Fibroblast of skin of left quadriceps (primary cell): ENCODE results near the gene SLC25A39.
"Not testable (repeated sequence)": the region's sequence is repeated elsewhere in the genome, so short reads cannot be mapped to it uniquely, and the experiment has no call there.

Source experiments
- DNase-seq, 2 experiments: peaks; one replicate each; pipeline ENCODE4 v3.0.0-alpha.2; 2013; ENCODE audit warnings: low read depth in 2 of 2

SLC25A39 gene, protein sequence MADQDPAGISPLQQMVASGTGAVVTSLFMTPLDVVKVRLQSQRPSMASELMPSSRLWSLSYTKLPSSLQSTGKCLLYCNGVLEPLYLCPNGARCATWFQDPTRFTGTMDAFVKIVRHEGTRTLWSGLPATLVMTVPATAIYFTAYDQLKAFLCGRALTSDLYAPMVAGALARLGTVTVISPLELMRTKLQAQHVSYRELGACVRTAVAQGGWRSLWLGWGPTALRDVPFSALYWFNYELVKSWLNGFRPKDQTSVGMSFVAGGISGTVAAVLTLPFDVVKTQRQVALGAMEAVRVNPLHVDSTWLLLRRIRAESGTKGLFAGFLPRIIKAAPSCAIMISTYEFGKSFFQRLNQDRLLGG

DNA sequence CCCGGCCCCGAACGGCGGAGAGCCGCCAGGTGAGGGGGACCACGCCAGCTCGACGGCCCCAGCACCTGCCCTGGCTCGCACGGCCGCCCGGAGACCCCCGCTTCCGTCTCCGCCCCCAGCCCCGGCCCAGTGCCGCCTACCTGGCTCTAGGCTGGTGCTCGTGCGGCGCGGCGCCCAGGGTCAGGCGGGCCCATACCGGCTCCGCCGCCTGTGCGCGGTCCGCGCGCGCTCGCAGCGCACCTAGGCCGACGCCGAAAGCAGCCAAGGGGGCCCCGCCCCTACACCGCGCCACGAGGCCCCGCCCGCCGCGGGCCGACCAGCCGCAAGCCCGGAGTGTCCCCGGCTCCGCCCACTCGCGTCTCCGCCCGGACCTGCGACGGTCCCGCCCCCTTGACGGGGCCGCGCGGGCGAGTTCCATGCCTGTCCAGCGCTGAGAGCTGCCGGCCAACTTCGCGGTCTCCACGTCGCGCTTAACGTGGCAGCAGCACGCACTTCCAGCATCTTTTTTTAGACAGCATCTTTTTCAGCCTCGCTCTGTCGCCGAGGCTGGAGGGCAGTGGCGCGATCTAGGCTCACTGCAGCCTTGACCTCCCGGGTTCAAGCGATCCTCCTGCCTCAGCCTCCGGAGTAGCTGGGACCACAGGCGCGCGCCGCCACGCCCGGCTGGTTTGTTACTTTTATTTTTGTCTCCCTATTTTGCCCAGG, at the start of gene SLC25A39:
Gene SLC25A39 (minus strand): TSS at position 253 of the 705 bp plus-strand sequence. CDS start 1,261 bp downstream, outside the sequence.
- peak; percentile 82 to 86 for DNase-seq

DNA sequence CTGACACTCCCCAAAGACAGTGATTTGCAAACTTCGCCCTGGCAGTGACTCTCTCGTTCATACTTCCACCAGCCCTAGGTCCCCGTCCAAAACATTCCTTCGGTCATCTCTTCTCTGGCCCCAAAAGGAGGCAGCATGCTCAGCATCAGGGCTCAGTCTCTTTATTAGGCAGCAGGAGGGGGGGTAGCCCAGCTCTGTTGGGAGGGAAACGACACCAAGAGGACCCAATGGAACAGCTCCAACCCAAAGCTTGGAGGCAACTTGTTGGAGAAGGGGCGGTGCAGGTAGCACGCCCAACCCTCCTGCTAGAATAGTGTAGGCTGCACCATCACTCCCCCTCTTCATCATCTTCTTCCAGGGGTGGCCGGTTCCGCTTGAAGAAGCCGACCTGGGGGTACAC, 47.4 kb upstream of the SLC25A39 start:
- no peak for DNase-seq

DNA sequence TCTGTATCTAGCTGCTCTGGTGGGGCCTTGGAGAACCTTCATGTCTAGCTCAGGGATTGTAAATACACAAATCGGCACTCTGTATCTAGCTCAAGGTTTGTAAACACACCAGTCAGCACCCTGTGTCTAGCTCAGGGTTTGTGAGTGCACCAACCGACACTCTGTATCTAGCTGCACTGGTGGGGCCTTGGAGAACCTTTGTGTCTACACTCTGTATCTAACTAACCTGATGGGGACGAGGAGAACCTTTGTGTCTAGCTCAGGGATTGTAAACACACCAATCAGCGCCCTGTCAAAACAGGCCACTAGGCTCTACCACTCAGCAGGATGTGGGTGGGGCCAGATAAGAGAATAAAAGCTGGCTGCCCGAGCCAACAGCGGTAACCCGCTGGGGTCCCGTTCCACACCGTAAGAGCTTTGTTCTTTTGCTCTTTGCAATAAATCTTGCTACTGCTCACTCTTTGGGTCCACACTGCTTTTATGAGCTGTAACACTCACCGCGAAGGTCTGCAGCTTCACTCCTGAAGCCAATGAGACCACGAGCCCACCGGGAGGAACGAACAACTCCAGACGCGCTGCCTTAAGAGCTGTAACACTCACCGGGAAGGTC, 44.9 kb upstream of the SLC25A39 start:
- DNase-seq, result not testable (repeated sequence)

DNA sequence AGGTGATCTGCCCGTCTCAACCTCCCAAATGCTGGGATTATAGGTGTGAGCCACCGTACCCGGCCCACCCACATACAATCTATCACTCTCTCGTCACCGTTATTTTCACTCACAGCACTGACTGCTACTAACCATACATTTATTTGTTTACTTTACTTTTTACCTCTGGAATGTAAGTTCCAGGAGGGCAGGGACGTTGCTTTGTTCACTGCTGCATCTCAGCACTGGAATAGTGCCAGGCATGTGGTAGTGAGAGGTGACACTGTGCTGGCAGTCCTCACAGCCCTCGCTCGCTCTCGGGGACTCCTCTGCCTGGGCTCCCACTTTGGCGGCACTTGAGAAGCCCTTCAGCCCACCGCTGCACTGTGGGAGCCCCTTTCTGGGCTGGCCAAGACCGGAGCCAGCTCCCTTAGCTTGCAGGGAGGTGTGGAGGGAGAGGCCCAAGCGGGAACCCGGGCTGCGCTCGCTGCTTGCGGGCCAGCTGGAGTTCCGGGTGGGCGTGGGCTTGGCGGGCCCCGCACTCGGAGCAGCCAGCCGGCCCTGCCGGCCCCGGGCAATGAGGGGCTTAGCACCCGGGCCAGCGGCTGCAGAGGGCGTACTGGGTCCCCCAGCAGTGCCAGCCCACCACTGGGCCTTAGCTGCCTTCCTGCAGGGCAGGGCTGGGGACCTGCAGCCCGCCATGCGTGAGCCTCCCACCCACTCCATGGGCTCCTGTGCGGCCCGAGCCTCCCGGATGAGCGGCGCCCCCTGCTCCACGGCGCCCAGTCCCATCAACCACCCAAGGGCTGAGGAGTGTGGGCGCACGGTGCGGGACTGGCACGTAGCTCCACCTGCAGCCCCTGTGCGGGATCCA, 44.0 kb upstream of the SLC25A39 start:
- not testable (repeated sequence) for DNase-seq

DNA sequence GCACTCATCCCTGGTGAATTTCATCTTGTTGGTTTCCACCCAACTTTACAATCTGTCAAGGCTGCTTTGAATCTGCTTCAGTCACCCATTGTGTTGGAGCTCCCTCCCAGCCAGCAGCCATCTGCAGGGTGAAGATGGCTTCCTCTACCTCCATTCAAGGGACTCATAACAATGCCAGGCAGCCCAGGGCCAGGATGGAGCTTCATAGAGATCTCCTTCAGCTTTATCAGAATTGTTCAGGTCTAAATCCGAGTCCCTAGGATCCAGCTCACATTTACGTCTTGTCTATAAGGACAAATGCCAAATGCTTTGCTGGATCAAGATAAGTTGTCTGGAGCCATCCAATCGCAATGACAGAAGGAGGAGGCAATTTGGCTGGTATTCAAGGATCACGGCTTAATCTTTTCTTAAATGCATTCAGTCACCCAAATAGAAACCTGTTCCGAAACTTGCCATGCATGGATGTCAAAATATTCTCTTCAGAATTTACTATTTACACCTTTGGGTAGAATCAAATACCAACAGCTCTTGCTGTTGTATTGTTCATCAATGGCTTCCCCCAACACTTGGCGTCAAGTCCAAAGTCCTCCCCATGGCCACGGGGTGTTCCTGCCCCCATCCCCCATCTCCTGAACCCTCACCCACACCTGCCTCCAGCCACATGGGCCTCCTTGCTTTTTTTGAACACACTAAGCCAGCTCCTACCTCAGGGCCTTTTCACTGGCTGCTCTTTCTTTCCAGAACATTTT, 42.8 kb upstream of the SLC25A39 start:
- DNase-seq, result no peak

DNA sequence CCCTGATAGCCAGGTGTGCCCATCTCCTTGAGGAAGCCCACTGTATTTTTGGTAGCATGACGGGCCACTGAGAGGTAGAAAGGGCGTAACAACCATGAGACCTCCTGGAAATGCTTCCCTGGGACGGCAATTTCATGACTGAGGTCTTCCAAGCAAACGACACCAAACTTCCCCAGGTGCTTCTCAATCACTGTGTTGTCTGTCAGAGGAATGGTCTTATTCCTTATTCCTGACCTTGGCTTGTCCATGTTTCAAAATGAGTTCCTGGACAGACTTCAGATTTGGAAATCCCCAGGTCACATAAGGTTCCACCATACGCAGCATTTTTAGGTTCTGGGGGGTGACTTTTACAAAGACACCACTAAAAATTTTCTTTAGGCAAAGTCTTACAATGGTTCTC, 40.4 kb upstream of the SLC25A39 start:
- DNase-seq, result not testable (repeated sequence)

DNA sequence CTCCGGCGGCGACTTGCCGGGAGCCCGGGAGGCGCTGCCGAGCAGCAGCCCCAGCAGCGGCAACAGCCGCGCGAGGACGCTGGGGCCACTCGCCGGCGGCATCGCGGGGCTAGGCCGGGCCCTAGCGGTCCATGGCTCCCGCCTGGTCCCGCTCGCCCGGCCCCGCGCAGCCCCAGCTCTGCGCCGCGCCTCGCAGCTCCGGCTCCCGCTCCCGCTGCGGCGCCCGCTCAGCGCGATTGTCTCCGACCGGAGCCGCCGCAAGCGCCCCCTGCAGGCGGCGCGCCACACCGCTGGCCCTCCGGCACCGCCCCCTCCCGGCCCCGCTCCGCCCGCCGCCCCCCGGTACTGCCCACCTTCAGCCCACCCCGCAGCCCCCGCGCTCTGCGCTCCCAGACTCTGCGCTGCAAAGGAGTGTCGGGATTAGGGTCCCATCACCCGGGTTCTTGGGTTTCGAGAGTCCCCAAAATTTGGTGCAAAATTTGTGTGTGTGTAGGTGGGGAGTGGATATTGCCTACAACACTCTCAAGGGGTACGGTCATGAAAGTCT, 39.1 kb upstream of the SLC25A39 start, which contains the start of gene FAM171A2:
Gene FAM171A2 (minus strand): TSS at position 241 of the 547 bp plus-strand sequence. CDS start 139 bp downstream, at position 102.
- DNase-seq, result peak in 1 of 2 experiments; percentile 20

DNA sequence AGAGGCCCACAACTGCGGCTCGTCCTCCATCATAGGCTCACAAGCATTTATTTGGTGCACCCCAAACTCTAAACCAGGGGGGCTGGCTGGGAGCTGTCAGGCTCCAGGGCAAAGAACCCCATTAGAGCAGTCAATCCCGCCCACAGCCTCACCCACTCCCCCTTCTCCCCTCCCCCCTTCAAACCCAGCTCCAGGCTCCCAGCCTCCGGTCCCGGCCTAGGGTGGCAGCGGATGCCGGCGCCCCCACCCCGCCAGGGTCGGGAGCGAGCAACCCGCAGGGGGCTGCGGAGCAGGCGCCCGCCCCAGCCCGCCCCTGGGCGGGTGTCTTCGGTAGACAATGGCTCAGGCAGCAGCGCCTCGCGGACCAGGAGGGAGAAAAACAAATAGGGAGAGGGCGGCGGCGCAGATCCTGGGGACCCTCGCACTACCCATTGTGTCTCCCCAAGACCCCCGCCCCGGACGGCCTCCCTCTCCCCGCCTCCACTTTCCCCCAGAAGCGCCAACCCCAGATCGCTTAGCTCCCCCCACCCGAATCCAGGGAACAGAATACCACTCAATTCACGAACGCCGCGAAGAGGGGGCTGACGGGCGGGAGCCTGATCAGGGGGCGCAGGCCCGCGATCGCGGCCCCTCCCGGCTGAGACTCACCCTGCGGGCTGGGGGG, 38.5 kb upstream of the SLC25A39 start:
- no peak for DNase-seq

DNA sequence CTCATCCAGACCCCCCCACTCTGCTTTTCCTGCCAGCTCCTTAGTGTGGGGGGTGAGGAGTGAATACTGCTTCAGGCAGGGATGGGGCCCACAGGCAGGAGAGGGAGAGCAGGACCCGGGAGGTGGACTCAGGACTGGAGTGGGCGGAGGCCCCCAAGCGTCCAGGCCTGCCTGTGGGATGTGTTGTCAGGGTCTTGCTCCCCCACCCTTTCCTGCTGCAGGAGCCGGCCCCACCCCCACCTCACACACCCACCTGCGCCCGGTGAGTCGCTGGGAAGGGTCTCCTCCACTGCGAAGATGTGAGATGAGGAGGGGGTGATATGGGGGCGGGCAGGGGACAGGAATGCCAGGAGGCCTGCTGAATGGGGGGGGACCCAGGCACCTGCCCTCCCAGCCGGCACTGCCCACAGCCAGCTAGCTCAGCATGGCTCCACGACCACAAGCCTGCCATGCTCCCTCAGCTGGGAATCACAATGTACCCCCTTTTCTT, 37.9 kb upstream of the SLC25A39 start:
- DNase-seq, result no peak

DNA sequence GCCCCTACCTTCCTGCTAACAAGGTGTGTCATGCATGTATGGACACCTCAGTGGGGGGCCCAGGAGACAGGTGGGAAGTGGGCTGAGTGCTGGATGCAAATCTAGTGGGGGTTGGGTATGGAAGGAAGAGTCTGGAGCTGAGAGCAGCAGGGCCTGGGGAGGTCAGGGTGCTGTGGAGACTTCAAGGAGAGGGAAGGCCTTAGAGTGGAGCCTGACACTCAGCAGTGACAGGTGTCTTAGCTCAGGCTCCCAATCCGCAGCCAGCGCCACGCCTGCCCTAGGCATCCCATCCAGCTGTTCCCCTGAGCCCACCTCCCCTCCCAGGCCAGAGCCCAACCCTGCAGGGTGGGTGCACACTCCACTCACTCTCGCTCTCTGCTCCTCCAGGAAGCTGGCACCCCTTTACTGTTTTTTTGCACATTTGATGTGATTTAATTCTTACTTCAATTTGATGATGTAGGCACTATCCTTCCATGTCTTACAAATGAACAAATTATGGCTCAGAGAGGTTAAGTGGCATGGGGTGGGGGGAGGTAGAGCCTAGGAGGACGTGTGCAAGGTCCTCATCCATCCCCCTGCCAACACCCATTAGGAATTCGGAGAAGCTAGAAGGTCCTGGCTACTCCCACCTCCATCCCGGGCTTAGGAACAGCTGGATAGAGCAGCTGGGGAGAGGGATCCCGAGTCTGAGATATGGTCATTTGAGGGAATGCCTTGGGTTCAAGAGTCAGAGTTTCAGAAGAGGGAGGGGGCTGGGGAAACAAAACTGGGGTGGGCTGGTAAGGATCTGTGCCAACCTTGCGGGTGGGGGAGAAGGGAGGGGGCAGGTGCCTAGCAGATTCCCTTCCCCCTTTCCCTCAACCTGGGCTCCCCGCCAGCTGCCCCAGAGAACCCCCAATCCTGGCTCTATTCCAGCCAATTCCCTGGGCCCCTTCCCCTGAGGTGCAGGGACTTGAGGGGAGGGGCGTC, 37.0 kb upstream of the SLC25A39 start:
- no peak for DNase-seq

DNA sequence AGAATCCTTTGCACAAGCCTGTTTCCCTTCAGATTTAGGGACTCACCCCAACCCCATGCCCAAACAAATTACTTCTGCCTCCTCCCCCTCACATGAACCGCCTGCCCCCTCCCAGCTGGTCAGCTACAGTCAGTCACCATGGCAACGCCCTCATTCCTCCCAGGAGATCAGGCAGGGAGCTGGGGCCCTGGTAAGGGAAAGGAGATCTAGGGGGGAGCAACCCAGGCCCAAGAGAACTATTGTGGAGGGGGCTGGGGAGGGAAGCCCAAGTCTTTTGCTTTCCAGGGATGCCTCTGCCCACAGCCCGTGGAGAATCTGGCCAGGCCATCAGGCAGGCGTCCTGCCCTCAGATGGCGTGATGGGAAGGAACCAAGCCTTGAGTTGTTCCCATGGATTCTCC, 36.2 kb upstream of the SLC25A39 start:
- DNase-seq, result no peak

DNA sequence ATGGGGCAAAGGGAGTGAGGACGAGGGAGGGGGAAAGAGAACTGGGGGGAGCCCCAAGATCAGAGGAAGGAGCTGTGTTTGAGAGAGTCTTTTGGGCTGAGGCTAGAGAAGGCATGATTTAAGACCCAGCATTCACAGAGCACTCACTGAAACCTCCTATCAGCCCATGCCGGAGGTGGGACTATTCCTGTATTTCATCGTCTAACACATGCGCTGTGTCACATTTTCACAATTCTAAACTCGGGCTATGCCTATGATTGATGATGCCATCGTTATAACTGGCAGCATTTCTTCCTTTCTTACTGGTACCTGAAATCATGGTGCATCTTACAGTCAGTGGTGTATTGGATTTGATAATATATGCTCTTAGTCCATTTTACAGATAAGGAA, 35.5 kb upstream of the SLC25A39 start:
- no peak for DNase-seq

DNA sequence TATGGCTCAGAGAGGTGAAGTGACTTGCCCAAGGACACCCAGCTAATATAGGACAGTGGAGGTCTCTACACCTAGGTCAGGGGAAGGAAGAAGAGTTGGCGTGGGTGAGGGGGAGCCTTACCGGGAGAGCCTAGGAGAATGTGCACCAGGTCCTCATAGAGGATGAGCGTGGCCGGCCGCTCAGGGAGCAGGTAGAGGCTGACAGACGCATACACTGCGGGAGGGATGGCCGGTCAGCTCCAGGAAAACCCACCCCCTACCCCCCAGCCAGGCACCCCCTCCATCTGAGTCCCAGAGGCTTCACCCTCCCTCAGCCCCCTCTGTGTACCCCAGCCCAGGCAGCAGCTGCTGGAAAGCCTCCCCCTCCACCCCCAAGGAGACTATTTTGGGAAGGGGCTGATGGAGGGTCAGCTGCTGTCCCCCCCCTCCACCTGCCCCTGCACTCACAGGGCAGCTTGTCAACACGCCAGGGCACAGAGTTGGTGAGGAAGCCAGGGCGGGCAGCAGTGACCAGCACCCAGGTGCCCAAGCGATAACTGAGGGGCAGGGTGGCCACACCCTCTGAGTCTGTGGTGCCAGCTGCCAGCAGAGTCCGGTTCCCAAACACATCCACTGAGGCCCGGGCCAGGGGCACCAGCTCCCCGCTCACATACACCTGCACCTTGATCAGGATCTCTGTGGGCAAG, 35.0 kb upstream of the SLC25A39 start:
- DNase-seq, result no peak

DNA sequence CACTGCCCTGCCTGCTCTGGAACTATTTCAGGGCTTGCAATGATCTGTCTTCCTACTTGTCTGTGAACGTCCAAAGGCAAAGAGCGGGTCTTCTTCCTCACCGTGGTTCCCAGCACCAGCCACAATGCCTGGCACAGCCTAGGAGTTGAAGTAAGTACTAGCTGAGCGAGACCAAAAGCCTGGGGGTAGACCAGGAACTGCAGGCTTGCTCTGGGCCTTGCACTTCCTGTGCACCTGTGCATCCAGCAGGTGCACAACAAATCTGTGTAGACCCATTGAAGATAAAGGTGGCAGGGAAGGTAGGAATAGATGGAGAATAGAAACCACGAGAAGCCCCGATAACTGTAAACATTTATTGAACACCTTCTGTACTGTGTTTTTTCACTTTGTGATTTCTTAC, 34.4 kb upstream of the SLC25A39 start:
- DNase-seq, result no peak

DNA sequence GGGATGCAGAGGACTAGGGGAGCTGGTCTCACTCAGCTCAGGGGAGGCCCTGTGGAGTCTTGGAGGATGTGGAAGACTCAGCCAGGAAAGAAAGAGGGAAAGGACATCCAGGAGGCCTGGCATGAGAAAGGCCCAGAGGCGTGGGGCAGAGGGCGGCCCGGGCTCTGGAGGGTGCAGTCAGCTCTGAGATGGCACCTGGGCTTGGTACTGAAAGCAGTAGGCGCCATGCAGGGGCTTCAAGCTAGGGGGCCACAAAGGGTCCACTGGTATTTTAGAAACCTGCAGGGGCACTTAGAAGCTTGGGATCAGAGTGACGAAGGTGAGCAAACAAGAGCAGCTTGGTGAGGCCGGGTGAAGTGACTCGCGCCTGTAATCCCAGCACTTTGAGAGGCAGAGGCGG, 33.4 kb upstream of the SLC25A39 start:
- no peak for DNase-seq

DNA sequence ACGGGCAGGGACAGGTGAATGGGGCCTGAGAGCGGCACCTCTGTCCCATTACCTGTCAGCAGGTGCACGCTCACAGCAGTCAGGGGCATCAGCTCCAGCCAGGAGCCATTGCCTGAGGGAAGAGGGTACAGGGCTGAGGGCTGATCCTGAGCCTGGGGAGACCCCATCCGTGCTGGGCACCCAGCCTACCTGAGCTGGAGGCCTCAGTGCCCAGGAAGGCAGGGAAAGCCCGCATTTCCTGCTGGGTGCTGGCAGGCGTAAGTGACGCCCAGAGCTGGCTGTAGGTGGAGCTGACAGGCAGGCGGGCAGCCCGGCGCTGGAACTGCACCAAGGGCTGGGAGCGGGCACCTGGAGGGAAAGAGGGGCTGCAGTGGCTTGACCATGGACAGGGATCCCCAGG, 31.6 kb upstream of the SLC25A39 start:
- DNase-seq, result no peak

DNA sequence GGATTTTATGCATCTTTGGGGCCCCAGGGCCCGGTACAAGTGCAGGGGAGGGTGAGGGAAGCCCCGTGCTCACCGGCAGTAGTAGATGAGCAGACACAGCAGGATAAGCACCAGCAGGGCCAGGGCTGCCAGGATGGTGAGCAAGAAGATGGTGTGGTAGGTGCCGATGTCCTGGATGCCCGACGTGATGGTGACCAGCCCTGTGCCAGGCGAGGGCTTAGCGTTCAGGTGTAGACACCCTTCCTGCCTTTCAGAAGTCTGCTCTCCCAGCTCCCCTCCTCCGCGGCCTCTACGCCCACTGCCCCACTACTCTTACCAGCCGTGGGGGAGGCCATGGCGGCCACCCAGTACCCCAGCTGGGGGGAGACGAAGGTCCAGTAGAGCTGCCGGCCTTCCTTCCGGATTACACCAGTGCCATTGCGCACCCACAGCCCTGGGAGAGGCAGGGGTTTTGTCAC, 31.0 kb upstream of the SLC25A39 start:
- DNase-seq, result no peak
